GM21717 (cell line): Measurements from ENCODE around the gene GABARAPL1.
"Not testable (repeated sequence)": the region's sequence is repeated elsewhere in the genome, so short reads cannot be mapped to it uniquely, and the experiment has no call there.

Source experiments
- ATAC-seq: cut with Tn5 transposase; IDR thresholded peaks from one replicate; pipeline ENCODE4 v1.9.1; 2021; ENCODE audit warnings: mild to moderate bottlenecking, moderate library complexity; ENCODE audit not compliant: unreplicated experiment

The GABARAPL1 gene

GRCh38 chr12:10196210-10196609 is 16.5 kb upstream of the GABARAPL1 start:
- peak; percentile 75 for ATAC-seq

GRCh38 chr12:10197879-10198278 is 14.8 kb upstream of the GABARAPL1 start:
- ATAC-seq: no peak

DNA sequence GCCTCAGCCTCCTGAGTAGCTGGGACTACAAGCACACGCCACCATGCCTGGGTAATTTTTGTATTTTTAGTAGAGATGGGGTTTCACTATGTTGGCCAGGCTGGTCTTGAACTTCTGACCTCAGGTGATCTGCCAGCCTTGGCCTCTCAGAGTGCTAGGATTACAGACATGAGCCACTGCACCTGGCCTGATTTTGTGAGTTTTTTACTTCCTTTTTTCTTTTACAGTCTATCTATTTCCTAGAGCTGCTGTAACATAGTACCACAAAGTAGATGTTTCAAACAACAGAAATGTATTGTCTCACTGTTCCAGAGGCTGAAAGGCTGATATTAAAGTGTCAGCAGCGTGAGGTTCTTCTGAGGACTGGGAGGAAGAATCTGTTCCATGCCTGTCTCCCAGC is 8.2 kb upstream of the GABARAPL1 start:
- not testable (repeated sequence) for ATAC-seq

GRCh38 chr12:10205220-10205807 is 7.4 kb upstream of the GABARAPL1 start:
- no peak for ATAC-seq

DNA sequence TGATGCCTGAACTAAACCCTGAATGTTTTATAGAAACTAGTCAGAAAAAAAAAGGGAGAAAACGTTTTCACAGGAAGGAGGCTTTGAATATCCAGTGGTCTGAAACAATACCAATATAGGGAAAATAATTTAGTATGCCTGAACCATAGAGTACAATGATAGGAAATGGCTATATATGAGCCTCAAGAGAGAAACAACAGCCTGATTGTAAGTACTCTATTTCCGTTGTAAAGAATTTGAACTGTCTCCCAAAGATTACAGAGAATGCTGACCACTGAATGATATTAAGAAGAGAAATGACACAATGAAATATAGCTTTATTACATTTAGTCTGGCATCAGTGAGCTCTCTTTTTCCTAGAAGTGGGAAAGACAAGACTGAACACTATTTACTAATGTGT is 5.5 kb upstream of the GABARAPL1 start:
- no peak for ATAC-seq

GRCh38 chr12:10210225-10210624 is 2.5 kb upstream of the GABARAPL1 start:
- no peak for ATAC-seq

- no peak for ATAC-seq
Observed at GRCh38 chr12:10211101-10211939, 1.4 kb upstream of the GABARAPL1 start.

DNA sequence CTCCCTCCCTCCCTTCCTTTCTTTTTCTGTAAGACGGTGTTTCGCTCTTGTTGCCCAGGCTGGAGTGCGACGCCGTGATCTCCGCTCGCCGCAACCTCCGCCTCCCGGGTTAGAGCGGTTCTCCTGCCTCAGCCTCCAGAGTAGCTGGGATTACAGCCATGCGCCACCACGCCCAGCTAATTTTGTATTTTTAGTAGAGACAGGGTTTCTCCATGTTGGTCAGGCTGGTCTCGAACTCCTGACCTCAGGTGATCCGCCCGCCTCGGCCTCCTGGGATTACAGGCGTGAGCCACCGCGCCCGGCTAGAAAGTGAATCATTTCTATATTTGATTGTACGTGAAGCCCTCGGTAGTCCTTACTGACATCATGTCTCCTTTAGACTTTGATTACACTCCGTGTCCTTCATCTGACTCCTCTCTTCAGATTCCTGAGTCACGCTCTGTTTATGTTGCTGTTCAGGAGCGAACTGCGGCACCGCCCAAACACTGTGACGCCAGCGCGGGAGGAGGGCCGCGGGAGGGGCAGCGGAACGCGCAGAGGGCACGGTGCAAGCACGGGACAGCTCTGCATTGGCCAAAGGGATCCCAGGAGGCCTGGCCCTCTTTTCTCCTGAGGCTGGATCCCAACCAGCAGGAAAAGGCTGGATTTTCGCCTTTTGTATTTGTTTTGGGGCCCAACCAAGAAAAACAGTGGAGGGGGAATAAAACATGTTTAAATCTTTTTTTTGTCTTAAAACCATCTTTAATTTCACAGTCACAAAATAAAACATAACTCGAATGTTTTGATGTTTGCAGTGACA is 538 bp upstream of the GABARAPL1 start:
- ATAC-seq: peak; percentile 79

GRCh38 chr12:10213168-10214135 is 775 bp downstream of the GABARAPL1 start:
- ATAC-seq: peak; percentile 63

- no peak for ATAC-seq
Observed at GRCh38 chr12:10214136-10214894, 1.6 kb downstream of the GABARAPL1 start.

DNA sequence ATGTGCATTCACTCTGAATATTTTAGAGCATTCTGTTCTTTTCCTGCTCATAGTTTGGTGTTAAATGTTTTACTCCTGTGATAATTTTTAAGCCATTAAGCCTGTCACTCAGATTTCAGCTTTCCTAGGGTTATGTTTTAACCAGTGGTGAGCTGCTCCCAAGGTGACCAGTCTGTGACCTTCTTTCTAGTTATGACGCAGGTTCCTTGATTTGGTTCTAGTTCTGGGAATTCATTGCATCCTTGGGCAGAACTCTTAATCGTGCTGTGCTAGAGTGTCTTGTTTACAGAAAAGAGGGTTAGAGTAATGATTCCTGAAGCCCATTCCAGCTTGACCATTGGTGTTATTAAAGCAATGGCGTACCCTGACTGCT is 2.2 kb downstream of the GABARAPL1 start:
- no peak for ATAC-seq

- ATAC-seq: no peak
Observed at GRCh38 chr12:10215436-10215835, 2.8 kb downstream of the GABARAPL1 start.

DNA sequence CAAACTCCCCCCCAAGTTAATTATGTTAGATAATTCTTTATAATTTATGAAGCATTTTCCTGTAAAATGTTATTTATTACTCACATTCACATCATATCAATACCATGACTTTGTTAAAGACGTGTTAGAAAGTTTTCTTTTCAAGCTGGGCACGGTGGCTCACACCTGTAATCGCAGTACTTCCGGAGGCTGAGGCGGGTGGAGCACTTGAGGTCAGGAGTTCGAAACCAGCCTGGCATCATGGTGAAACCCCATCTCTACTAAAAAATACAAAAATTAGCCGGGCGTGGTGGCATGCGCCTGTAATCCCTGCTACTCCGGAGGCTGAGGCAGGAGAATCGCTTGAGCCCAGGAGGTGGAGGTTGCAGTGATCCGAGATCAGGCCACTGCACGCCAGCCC is 3.3 kb downstream of the GABARAPL1 start:
- ATAC-seq: not testable (repeated sequence)

DNA sequence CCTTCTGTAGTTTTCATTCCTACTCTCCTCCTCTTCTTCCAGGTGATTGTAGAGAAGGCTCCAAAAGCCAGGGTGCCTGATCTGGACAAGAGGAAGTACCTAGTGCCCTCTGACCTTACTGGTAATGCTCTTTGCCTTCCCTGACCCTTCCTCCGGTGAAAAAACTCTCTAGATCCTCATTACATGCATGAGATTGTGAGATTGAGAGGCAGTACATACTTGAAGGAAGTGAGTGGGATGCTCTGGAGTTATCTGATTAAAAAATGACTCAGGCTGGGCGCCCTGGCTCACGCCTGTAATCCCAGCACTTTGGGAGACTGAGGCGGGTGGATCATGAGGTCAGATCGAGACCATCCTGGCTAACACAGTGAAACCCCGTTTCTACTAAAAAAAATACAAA is 5.3 kb downstream of the GABARAPL1 start:
- no peak for ATAC-seq

DNA sequence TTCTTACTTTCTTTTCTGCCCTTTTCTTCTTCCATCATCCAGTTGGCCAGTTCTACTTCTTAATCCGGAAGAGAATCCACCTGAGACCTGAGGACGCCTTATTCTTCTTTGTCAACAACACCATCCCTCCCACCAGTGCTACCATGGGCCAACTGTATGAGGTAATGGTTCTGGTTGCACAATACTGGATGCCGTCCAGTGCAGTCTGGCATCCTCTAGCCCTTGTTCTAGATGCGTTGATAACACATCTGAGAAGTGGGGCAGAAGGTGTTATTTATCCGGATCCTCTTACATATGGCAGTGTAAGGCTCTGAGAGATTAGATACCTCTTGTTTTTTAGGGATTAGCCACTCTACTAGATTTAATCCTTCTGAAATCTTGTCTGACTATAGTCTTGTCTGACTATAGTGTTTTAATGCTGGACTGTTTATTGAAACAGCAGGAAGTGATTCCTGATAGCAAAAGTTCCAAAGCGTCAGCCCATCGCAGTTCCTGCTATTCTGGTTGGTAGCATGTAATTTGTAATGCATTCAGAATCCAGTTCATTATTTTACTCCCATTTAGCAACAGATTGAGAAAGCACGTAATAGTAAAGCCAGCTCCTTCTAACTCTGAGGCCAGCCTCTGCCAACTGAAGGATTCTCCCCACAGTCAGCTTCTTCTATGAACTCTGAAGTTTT is 7.9 kb downstream of the GABARAPL1 start:
- no peak for ATAC-seq

DNA sequence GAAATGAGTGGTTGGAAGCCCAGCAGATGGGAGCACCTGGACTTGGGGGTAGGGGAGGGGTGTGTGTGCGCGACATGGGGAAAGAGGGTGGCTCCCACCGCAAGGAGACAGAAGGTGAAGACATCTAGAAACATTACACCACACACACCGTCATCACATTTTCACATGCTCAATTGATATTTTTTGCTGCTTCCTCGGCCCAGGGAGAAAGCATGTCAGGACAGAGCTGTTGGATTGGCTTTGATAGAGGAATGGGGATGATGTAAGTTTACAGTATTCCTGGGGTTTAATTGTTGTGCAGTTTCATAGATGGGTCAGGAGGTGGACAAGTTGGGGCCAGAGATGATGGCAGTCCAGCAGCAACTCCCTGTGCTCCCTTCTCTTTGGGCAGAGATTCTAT is 9.2 kb downstream of the GABARAPL1 start:
- ATAC-seq: no peak

DNA sequence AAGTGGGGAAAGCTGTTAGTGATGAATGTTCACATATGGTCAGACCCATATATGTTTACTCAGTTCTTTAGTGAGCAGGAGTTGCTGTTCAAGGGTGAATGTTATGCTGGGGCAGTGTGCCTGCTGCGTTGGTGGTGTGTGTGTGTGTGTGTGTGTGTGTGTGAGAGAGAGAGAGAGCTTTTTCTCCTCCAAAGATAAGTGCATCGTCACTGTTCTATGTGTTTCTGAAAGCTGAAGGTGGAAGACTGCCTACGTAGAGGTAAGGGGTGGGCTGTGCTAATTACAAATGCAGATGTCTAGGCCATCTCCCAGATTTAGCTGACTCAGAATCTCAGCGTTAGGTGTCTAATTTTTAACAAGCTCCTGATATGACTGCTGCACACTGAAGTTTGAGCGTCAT is 10.5 kb downstream of the GABARAPL1 start:
- ATAC-seq: no peak

DNA sequence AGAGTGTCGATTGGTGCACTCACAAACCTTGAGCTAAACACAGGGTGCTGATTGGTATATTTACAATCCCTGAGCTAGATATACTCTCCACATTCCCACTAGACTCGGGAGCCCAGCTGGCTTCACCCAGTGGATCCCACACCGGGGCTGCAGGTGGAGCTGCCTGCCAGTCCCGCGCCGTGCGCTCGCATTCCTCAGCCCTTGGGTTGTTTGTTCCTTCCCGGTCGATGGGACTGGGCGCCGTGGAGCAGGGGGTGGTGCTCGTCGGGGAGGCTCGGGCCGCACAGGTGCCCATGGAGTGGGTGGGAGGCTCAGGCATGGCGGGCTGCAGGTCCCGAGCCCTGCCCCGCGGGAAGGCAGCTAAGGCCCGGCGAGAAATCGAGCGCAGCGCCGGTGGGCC is 12.7 kb downstream of the GABARAPL1 start:
- not testable (repeated sequence) for ATAC-seq

DNA sequence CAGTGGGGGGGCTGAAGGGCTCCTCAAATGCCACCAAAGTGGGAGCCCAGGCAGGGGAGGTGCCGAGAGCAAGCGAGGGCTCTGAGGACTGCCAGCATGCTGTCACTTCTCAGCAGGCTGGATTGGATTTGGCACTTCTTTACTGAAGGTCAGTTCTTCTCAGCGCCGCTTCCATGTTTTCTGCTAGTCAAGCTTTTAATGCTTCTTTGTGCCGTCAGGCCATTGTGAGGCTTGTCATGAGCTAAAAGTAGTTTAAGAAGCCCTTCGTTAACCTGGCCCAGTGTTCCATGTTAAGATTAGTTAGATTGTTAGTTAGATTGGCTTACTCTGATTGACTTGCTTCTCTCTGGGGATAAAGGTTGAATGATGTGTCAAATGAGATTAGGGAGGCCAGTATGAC is 13.4 kb downstream of the GABARAPL1 start:
- ATAC-seq: no peak
